Stimulated activated CD8-positive, alpha-beta memory T cell treated with anti-CD3 and anti-CD28 coated beads, Interleukin-4, amount 100 ng/mL, for 4 hours (primary cell): ENCODE data around the gene MYOC.
"Not testable (repeated sequence)": the region's sequence is repeated elsewhere in the genome, so short reads cannot be mapped to it uniquely, and the experiment has no call there.

Experiments
- DNase-seq, 2 donors: peaks; one replicate each; pipeline ENCODE4 v3.0.0-alpha.2; 2020; ENCODE audit warnings: low read depth in 2 of 2, low spot score in 1 of 2

MYOC gene

GRCh38 chr1:171610385-171610784, 42.1 kb downstream of the MYOC start:
- no peak for DNase-seq

DNA sequence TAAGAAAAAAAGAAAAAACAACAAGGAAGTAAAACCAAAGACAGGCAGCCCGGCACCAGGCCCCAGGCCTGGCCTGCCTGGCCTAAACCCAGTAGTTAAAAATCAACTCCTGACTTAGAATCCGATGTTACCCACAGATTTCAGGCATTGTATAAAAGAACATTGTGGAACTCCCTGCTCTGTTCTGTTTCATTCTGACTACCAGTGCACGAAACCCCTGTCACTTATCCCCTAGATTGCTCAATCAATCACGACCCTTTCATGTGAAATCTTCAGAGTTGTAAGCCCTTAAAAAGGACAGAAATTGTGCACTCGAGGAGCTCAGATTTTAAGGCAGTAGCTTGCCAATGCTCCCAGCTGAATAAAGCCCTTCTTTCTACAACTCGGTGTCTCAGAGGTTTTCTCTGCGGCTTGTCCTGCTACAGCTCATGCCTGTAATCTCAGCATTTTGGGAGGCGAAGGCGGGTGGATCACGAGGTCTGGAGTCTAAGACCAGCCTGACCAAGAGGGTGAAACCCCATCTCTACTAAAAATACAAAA, 46.0 kb downstream of the MYOC start:
- no peak for DNase-seq

DNA sequence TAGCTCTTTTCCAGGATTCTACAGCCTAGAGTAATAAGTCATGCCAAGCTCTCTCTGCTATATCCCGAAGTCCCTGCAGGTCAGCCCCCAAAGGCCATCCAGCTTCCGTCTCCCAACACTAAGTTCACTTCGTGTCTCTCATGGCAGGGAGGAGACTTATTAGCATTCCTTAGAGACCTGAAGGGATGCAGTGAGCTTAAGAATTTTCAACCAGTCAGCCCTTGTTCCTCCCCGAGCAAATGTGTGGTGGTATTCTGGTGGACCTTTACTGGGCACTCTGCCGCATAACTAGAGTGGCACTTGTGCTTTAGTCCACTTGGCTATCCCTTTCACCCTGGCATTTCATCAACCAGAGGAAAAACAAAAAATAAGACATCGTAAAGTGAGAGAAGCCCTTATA, 49.4 kb downstream of the MYOC start:
- DNase-seq: not testable (repeated sequence)

GRCh38 chr1:171600862-171601261, 51.6 kb downstream of the MYOC start:
- no peak for DNase-seq

GRCh38 chr1:171600310-171600709, 52.2 kb downstream of the MYOC start:
- not testable (repeated sequence) for DNase-seq

DNA sequence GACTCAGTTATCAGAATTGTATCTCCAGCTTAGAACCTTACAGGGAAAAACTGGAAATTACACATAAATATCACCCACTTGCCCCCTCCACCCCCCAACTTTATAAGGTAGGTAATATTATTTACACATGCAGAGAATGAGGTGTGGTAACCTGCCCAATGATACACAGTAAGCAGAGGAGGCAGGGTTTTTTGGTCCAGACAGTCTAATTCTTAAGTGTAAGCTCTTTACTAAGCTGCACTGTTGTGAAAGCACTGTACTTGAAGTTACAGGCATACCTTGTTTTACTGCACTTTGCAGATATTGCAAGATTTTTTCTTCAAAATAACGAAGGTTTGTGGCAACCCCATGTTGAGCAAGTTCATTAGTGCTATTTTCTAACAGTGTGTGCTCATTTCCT, 55.3 kb downstream of the MYOC start:
- no peak for DNase-seq

GRCh38 chr1:171596705-171597104, 55.8 kb downstream of the MYOC start:
- no peak for DNase-seq

DNA sequence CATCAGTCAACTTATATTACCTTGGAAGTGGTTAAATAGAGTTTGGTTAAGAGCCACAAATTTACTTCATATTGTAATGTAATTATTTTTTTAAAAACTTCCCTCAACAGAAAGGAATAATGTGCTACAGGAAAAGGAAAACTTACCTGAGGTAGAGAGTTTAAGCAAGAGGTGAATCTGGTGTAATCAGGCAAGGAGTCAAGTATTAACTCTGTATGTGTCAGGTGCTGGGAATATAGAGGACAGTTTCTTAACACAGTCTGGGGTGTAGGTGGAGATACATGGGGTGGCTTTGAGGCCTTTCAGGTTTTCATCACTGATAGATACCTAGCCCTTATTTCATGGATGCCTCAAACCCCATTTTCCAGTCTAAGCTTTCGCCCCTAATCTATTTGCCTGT, 56.4 kb downstream of the MYOC start:
- no peak for DNase-seq

GRCh38 chr1:171595324-171595723, 57.2 kb downstream of the MYOC start:
- no peak for DNase-seq

- DNase-seq: no peak
Measured at GRCh38 chr1:171590022-171590421, 62.5 kb downstream of the MYOC start.

- DNase-seq: no peak
Measured at GRCh38 chr1:171588230-171588629, 64.3 kb downstream of the MYOC start.

DNA sequence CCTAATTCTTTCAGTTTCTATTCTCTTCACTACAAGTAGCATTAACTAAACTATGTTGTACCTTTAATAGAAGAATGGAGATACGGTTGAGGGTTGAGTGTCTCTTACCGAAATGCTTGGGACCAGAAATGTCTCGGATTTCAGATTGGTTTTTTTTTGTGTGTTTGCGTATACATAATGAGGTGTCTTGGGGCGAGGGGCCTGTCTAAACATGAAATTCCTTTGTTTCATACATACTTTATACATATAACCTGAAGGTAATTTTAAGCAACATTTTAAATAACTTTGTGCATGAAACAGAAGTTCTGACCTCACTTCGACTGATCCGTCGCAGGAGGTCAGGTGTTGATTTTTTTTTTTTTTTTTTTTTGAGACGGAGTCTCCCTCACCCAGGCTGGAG, 66.8 kb downstream of the MYOC start:
- DNase-seq: no peak
